ENCODE measurements around the gene TRIM63.

The TRIM63 gene

DNA sequence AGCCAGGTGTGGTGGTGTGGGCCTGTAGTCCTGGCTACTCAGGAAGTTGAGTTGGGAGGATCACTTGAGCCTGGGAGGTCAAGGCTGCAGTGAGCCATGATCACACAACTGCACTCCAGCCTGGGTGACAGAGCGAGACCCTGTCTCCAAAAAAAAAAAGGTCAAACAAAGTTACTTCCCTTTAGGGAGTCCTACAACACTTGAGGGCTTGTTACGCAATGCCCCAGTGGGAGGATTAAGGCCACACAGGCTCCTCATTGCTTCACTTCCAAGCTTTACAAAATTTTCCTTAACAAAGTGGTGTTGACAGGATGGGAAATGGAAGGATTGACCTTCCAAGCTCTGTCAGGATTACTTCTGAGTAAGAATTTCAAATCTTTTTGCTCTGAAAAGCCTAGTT is 52.1 kb downstream of the TRIM63 start:
- DNase-seq = no peak

DNA sequence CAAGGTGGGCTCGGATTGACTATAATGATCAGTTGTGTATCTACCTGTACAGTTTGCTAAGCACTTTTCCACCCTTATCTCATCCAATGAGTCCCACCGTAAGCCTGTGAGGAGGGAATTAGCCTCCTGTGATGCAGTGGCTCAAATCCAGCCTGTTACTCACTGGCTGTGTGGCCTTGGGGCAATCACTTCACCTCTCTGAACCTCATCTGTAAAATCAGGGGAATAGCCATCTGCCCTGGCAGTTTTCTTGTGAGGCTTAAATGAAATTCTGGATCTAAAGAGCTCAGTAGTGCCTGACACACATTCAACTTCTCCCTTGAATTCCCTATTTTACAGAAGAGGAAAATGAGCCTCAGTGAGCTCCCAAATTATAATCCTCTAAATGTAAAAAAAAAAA is 53.3 kb downstream of the TRIM63 start:
- DNase-seq = no peak

GRCh38 chr1:26012864-26013263 is 54.6 kb downstream of the TRIM63 start:
- no peak for DNase-seq

DNA sequence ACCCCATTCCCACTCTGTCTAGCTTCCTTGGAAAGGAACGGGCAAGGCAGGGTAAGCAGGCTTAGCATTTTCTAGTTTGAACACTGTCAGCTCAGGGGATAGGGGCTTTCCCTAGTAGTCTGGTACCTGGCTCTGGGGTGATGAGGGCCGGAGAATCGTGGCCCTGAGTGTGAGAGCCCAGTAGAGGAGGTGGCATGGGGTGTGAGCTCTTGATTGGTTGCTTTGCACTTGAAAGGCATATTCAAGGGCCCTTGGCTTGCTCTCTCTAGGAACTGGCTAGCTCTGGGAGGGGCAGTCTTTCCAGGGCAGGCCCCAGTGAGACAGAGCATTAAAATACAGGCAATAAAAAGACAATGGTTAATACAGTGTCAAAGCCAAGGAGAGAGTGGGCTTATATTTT is 56.6 kb downstream of the TRIM63 start:
- DNase-seq = no peak

DNA sequence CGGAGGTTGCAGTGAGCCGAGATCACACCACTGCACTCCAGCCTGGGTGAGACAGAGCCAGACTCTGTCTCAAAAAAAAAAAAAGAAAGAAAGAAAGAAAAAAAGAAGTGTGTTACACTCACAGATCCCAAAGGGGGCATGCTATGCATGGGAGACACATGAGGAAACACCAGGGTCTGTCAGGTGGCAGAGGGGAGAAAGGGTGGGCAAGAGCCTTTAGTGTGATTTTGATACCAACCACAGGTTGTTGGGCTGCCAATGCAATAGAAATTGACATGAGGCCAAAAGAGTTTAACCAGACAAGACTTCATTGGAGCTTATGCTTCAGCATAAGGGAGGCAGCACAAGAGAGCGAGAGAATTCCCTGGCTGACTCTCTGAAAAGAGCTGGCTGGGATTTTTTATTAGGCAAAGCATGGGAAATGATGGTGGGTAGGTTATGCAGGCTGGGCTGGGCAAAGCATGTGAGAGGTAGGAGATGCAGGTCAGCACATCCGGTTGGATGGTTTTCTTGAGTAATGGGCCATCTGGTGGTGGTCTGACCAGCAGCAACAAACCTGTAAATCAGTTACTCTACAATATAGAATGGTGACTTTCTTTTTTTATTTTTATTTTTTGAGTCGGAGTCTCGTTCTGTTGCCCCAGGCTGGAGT is 57.5 kb downstream of the TRIM63 start:
- no peak for DNase-seq

DNA sequence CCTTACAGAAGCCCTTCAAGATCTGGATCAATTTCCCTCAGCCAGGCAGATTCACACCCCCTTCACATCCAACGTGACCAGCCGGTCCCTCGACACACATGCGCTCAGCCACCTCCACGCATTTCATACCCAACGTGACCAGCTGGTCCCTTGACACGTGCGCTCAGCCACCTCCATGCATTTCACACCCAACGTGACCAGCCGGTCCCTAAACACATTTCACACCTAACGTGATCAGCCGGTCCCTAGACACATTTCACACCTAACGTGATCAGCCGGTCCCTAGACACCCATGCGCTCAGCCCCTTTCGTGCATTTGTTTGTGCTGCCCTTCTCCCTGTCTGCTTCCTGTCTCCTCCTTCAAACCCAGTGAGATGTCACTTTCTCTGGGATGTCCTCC is 60.7 kb downstream of the TRIM63 start:
- DNase-seq = no peak

DNA sequence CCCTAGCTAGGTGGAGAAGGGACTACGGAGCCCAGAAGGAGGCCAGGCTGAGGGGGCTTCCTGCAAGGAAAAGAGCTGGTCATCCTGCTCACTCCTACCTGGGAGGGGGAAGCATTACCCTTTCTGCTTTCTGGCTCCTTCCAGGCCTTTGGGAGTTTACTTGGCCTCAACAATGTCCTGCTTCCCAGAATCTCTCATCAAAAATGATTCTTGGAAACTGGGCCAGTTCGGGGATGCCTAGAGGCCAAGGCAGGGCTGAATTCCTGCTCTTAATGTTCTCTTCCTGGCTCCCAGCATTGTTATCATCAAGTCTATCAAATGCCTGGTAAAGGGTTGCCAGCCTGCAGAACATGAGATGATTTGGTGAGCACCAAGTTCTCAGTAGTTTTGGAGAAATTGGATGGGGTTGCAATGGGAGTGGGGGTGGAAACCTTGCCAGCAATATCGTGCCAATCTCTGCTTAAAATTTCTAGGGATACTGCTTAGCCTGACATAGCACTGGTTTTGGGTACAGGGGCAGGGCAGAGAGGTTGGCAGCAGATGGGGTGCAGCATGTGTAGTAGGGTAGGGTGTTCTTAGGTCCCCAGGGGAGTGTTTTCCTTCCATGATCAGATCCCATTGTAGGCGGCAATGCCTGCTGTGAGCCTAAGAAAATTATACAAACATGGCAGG is 61.9 kb downstream of the TRIM63 start:
- DNase-seq = no peak

- DNase-seq = no peak
Observed at GRCh38 chr1:26003756-26004155, 63.7 kb downstream of the TRIM63 start.

DNA sequence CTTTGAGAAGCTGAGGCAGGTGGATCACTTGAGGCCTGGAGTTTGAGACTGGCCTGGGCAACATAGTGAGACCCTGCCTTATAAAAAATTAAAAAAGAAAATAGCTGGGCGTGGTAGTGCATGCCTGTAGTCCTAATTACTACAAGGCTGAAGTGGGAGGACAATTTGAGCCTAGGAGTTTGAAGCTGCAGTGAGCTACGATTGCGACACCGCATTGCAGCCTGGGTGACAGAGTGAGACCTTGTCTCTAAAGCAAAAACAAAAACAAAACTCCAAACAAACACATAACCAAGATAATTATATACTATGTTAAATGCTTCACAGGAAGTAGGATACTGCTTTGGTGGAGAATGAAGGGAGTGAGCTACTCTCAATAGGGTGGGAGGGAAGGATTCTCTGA is 64.2 kb downstream of the TRIM63 start:
- no peak for DNase-seq
